ENCODE measurements around the gene SCCPDH.

Gene SCCPDH

DNA sequence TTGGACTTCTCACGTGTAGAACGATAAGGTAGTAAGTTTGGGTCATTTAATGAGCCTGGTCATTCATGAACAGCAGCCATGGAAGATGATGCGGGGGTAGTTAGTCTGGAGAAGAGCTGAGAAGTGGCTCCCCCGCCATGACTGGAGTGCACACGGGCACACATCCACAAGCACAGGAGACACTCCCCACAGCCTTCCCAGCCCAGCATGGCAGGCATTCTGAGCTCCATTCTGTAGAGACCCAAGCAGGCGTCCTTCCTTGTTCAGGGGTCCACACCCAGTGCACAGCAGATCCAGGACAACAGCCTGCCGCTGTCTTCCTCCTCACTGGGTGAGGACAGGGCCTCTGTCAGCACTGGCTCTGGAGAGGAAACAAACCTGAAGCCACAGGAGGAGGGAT is 57.0 kb downstream of the SCCPDH start:
- in situ Hi-C loops (cut with MboI; ENCODE audit: low sequenced_read_pairs): no loop called here

DNA sequence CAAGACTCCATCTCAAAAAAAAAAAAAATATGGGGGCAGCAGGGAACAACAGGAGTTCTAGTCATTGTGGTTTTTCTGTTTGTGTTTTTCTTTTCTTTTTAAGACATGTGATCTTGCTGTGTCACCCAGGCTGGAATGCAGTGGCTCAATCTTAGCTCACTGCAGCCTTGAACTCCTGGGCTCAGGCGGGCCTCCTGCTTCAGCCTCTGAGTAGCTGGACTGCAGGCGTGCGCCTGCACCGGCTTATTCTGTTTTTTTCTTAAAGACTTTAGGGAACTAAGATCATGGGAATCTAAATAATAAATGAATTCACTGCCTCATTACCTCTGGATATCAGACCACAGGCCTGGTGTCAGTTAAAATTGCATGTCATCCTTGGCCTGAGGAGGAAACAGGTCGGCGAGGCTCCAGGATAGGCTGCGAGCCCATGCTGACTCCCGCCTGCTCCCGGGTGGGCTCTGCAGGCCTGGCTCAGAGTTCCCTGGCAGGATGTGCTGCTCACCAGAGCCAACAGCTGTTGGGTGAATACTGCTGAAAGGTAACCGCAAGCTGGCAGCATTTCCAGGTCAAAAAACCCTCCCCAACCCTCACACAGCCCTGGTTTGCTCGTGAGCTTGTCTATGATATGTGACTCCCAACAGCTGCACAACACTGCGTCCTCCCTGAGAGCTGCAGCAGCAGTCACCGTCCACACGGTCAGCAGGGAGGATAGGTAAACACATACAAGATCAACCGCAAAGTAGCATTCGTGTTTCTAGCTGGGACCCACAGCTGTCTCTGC is 58.1 kb downstream of the SCCPDH start:
- in situ Hi-C loops (cut with MboI; ENCODE audit: low sequenced_read_pairs): no loop called here

- in situ Hi-C loops (cut with MboI; ENCODE audit: low sequenced_read_pairs): no loop called here
Observed at GRCh38 chr1:246784621-246785493, 60.6 kb downstream of the SCCPDH start.

- in situ Hi-C loops (cut with MboI; ENCODE audit: low sequenced_read_pairs): no loop called here
Observed at GRCh38 chr1:246785494-246786111, 61.4 kb downstream of the SCCPDH start.

GRCh38 chr1:246786606-246787238 is 62.5 kb downstream of the SCCPDH start:
- in situ Hi-C loops (cut with MboI; ENCODE audit: low sequenced_read_pairs): no loop called here

GRCh38 chr1:246787781-246788513 is 63.7 kb downstream of the SCCPDH start:
- in situ Hi-C loops (cut with MboI; ENCODE audit: low sequenced_read_pairs): no loop called here

- in situ Hi-C loops (cut with MboI; ENCODE audit: low sequenced_read_pairs): no loop called here
Observed at GRCh38 chr1:246788895-246789338, 64.7 kb downstream of the SCCPDH start.

- in situ Hi-C loops (cut with MboI; ENCODE audit: low sequenced_read_pairs): no loop called here
Observed at GRCh38 chr1:246789454-246790339, 65.5 kb downstream of the SCCPDH start.

GRCh38 chr1:246790364-246790763 is 66.2 kb downstream of the SCCPDH start:
- in situ Hi-C loops (cut with MboI; ENCODE audit: low sequenced_read_pairs): no loop called here

- in situ Hi-C loops (cut with MboI; ENCODE audit: low sequenced_read_pairs): no loop called here
Observed at GRCh38 chr1:246790833-246791232, 66.6 kb downstream of the SCCPDH start.

- in situ Hi-C loops (cut with MboI; ENCODE audit: low sequenced_read_pairs): no loop called here
Observed at GRCh38 chr1:246791303-246791918, 67.2 kb downstream of the SCCPDH start.

DNA sequence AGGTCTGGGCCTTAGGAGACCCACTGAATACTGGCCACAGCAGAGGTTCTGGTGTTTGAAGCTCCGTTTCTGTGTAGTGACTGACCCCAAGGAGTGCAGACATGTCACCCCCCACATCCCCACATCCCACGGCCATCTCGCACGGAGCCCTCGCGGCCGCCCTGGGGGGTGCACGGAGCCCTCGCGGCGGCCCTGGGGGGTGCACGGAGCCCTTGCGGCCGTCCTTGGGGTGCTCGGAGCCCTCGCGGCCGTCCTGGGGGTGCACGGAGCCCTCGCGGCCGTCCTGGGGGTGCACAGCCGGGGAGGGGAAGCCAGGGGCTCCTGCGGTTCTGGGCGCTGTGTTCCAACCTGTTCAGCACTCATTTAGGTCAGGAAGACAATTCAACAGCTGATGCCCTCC is 68.4 kb downstream of the SCCPDH start:
- in situ Hi-C loops (cut with MboI; ENCODE audit: low sequenced_read_pairs): no loop called here

- in situ Hi-C loops (cut with MboI; ENCODE audit: low sequenced_read_pairs): no loop called here
Observed at GRCh38 chr1:246793356-246793896, 69.2 kb downstream of the SCCPDH start.

GRCh38 chr1:246794048-246794827 is 70.0 kb downstream of the SCCPDH start:
- in situ Hi-C loops (cut with MboI; ENCODE audit: low sequenced_read_pairs): no loop called here

DNA sequence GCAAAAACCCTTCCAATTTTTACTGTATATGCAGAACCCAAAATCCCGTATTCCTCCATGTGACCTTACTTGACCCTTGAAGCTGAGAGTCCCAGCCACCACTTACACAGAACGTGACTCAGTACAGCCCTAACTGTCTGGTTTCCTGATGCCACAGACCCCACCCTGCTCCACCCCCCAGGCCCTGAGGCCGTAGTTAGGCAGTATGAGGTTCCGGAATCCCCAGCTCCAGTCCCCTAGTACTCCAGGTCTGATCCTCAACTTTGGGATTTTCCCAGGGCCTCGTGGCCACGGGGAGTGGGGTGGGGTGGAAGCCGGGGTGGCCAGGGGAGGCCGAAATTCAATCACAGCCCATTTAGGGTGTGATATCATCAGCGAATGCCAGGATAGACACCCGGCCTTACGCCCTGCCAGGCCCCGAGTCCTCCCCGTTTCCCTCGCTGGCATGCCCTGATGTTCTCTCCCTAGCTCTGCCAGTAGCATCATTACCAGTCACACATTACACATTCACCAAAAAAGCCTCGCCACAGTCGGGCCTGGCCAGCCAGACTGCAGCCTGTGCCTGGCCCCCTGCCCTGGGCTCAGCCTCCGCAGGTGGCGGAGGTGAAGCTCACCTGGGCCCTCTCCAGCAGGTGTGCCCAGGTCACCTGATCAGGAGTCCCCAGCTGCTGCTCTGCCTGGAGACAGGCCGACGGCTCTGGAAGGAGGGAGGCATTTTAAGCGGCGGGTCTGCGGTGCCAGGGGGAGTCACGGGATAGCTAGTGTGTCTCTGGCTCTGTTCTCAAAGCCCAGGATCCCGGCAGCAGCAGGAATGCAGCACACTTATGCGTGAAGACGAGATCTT is 70.8 kb downstream of the SCCPDH start:
- in situ Hi-C loops (cut with MboI; ENCODE audit: low sequenced_read_pairs): no loop called here

- in situ Hi-C loops (cut with MboI; ENCODE audit: low sequenced_read_pairs): no loop called here
Observed at GRCh38 chr1:246795906-246796694, 71.9 kb downstream of the SCCPDH start.
